Esophagus squamous epithelium (tissue), 4 donors: ENCODE results near the gene C2orf49.

Source experiments
- POLR2A ChIP-seq, 4 donors: fragments of 450-650 bp; IDR thresholded peaks; one replicate each; pipeline ENCODE4 v1.6.1; 2017; ENCODE audit warnings: antibody characterized with exemption in 4 of 4, mild to moderate bottlenecking in 4 of 4, moderate library complexity in 3 of 4
- TF ChIP-seq, protein P1 (sequence below), 6 experiments: fragments of 450-650 bp in 4 of 6; fragments of 200-600 bp in 2 of 6; sonication (generic) in 2 of 6; IDR thresholded peaks; one replicate each; pipeline ENCODE4 v1.5.1; 2016 to 2019; ENCODE audit warnings: antibody characterized with exemption in 6 of 6, mild to moderate bottlenecking in 4 of 6, moderate library complexity in 4 of 6

DNA sequence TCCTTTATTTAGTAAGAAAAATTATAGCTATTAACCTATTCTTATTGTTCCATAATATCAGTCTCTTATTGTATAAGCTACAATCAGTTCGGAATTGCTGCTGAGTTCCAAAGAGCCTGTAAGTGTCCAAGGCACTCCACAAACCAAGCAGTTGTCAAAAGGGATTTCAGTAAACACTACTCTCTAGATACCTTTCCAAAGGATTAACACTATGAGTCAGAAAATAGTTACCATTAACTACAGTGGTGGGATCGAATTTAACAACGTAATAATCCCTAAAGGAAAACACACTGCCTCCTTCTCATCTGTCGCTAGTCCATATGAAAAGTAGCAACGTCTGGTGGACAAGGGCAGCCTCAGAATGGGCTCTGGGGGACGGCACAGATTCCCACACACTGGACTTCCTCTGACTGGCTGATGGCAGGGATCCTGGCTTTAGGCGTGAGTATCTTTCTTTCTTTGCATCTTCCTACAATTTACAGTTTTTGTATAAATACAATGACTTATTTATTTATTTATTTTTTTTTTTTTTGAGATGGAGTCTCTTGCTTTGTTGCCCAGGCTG, 16.6 kb upstream of the C2orf49 start:
- TF ChIP-seq, protein P1, sequence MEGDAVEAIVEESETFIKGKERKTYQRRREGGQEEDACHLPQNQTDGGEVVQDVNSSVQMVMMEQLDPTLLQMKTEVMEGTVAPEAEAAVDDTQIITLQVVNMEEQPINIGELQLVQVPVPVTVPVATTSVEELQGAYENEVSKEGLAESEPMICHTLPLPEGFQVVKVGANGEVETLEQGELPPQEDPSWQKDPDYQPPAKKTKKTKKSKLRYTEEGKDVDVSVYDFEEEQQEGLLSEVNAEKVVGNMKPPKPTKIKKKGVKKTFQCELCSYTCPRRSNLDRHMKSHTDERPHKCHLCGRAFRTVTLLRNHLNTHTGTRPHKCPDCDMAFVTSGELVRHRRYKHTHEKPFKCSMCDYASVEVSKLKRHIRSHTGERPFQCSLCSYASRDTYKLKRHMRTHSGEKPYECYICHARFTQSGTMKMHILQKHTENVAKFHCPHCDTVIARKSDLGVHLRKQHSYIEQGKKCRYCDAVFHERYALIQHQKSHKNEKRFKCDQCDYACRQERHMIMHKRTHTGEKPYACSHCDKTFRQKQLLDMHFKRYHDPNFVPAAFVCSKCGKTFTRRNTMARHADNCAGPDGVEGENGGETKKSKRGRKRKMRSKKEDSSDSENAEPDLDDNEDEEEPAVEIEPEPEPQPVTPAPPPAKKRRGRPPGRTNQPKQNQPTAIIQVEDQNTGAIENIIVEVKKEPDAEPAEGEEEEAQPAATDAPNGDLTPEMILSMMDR (IDR thresholded peaks at IDR 0.05) = no peak
- no peak for TF ChIP-seq POLR2A (IDR thresholded peaks at IDR 0.05)
